Omental fat pad (tissue), 4 donors: ENCODE results near the gene DUSP22. TPM values are rescaled to one million over a fixed set of nuclear protein-coding genes. Genes with fewer than 3 reads are reported as not detected.

ENCODE experiments used
- ATAC-seq: fragments of 150-250 bp; one replicate; pipeline ENCODE4 v1.9.1; 2016; ENCODE audit warnings: mild to moderate bottlenecking, moderate library complexity; ENCODE audit not compliant: low FRiP score
- DNase-seq: peaks from one replicate; pipeline ENCODE4 v3.0.0-alpha.2; 2019; ENCODE audit warnings: low spot score
- CTCF ChIP-seq, 3 donors: fragments of 450-650 bp; IDR thresholded peaks; one replicate each; pipeline ENCODE4 v1.5.1; 2016 to 2017; ENCODE audit warnings: antibody characterized with exemption in 3 of 3, mild to moderate bottlenecking in 3 of 3, moderate library complexity in 2 of 3
- total RNA-seq, 4 donors: library from RNA; depleted of rRNA; stranded (reverse); fragments of >200 nt; gene quantifications; one replicate each; pipeline ENCODE4 v1.1.0, GENCODE V29; 2016

The DUSP22 gene
- total RNA-seq, 4 donors from 2014 or later = 47.4 to 93.6 (median 65.4) TPM

- TF ChIP-seq CTCF (IDR thresholded peaks at IDR 0.05) = no peak
- ATAC-seq = no peak
- no peak for DNase-seq
Observed at GRCh38 chr6:351867-352289, 59.6 kb downstream of the DUSP22 start.

- ATAC-seq (no peak), DNase-seq (no peak)
- TF ChIP-seq CTCF (IDR thresholded peaks at IDR 0.05) = no peak
Observed at GRCh38 chr6:352474-352873, 60.2 kb downstream of the DUSP22 start.

GRCh38 chr6:352896-353470 is 60.7 kb downstream of the DUSP22 start:
- no peak for ATAC-seq
- TF ChIP-seq CTCF (IDR thresholded peaks at IDR 0.05) = no peak
- DNase-seq = no peak

GRCh38 chr6:353642-354614 is 61.6 kb downstream of the DUSP22 start:
- ATAC-seq (no peak), DNase-seq (no peak)
- no peak for TF ChIP-seq CTCF (IDR thresholded peaks at IDR 0.05)

GRCh38 chr6:354631-355280 is 62.5 kb downstream of the DUSP22 start:
- no peak for TF ChIP-seq CTCF (IDR thresholded peaks at IDR 0.05)
- ATAC-seq (no peak), DNase-seq (no peak)

- DNase-seq (no peak), ATAC-seq (no peak)
- no peak for TF ChIP-seq CTCF (IDR thresholded peaks at IDR 0.05)
Observed at GRCh38 chr6:355373-356208, 63.3 kb downstream of the DUSP22 start.
